ENCODE measurements around the gene DOCK6. TPM values are rescaled to one million over a fixed set of nuclear protein-coding genes. Genes with fewer than 3 reads are reported as not detected.

Gene DOCK6, protein sequence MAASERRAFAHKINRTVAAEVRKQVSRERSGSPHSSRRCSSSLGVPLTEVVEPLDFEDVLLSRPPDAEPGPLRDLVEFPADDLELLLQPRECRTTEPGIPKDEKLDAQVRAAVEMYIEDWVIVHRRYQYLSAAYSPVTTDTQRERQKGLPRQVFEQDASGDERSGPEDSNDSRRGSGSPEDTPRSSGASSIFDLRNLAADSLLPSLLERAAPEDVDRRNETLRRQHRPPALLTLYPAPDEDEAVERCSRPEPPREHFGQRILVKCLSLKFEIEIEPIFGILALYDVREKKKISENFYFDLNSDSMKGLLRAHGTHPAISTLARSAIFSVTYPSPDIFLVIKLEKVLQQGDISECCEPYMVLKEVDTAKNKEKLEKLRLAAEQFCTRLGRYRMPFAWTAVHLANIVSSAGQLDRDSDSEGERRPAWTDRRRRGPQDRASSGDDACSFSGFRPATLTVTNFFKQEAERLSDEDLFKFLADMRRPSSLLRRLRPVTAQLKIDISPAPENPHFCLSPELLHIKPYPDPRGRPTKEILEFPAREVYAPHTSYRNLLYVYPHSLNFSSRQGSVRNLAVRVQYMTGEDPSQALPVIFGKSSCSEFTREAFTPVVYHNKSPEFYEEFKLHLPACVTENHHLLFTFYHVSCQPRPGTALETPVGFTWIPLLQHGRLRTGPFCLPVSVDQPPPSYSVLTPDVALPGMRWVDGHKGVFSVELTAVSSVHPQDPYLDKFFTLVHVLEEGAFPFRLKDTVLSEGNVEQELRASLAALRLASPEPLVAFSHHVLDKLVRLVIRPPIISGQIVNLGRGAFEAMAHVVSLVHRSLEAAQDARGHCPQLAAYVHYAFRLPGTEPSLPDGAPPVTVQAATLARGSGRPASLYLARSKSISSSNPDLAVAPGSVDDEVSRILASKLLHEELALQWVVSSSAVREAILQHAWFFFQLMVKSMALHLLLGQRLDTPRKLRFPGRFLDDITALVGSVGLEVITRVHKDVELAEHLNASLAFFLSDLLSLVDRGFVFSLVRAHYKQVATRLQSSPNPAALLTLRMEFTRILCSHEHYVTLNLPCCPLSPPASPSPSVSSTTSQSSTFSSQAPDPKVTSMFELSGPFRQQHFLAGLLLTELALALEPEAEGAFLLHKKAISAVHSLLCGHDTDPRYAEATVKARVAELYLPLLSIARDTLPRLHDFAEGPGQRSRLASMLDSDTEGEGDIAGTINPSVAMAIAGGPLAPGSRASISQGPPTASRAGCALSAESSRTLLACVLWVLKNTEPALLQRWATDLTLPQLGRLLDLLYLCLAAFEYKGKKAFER (N-terminal part only)
- 57.9 and 59.4 TPM in 2 replicates for total RNA-seq (2021)
- long read RNA-seq, partial matches to known transcripts: 18 of 27 reads
- long read RNA-seq, other reads (novel, unspliced or antisense): 9 of 27 reads

DNA sequence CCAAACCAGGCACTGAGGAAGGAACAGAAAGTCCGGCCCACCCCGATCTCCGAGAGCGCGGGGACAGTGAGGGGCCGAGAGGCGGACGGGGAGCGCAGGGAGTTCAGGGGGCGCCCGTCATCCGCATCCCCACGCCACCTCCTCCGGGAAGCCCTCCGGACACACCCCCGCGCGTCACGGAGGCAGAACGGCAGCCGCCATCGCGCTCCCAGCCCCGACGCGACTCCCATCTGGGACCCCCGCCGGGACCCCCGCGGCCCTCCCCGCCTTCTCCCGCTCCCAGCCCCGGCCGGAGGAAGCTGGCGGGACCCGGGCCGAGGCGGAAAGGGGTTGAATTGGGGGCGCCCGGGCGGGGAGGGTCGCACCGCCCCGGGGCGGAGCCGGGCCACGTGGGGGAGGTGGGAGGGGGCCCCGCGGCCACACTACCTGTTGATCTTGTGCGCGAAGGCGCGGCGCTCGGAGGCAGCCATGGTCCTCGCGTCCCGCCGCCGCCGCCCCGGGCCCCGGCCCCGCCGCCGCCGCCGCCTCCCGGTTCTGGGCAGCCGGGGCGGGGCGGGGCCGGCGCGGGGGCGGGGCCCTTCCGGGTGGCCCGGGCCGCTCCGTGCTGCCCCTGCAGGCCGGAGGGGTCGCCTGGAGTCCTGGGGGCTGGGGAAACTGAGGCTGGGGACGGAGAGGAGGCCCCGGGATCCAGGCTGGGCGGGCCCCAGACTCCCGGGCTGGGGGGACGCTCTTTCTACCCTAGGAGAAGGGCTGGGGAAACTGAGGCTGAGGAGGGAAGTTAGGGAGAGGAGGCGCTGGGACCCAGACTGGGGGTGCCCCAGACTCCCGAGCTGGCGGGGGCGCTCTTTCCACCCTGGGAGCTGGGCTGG, at the start of gene DOCK6:
TSS of gene DOCK6 (minus strand) at position 554 of the 869 bp plus-strand sequence. CDS start at position 470, 84 bp downstream.
- Histone ChIP-seq H2AK5ac (ENCODE audit: insufficient read length, low read length) (no peak within 1 kb of the TSS), H3K9ac (ENCODE audit: extremely low read depth, insufficient read length, low read length) (peak within 1 kb of the TSS; percentile 67), H2BK15ac (ENCODE audit: low read depth, low read length) (no peak within 1 kb of the TSS; the same call in 1 of the 2 replicates), H3K79me2 (ENCODE audit: insufficient read depth, low read length) (peaks cover 2% of the 10 kb centered on the region; the same call in 1 of the 2 replicates), H3K4ac (ENCODE audit: low read depth, low read length) (no peak within 1 kb of the TSS), H3K14ac (ENCODE audit: insufficient read depth, low read length) (peak within 1 kb of the TSS; percentile 85), H3K23me2 (ENCODE audit: insufficient read length, low read depth, low read length, poor library complexity, severe bottlenecking) (peaks cover 9% of the 10 kb centered on the region), H2BK5ac (ENCODE audit: insufficient read length, low read length) (no peak within 1 kb of the TSS), H2BK12ac (ENCODE audit: insufficient read length, low read depth, low read length) (no peak within 1 kb of the TSS), H3K79me1 (ENCODE audit: insufficient read depth, low read depth, low read length, poor library complexity, severe bottlenecking) (no peaks in the 10 kb centered on the region), H3K23ac (ENCODE audit: insufficient read length, low read depth, low read length) (no peak within 1 kb of the TSS), H2BK120ac (ENCODE audit: low read depth, low read length, poor library complexity, severe bottlenecking) (no peak within 1 kb of the TSS), H3K27ac (ENCODE audit: insufficient read length, low read depth, low read length) (no peak within 1 kb of the TSS), H3K18ac (ENCODE audit: insufficient read length, low read depth, low read length) (peak within 1 kb of the TSS; percentile 81), H3K4me2 (ENCODE audit: insufficient read depth, insufficient read length, low read length) (peak within 1 kb of the TSS; percentile 52), H3K4me1 (ENCODE audit: insufficient read depth, low read length) (no peaks in the 10 kb centered on the region), H3T11ph (ENCODE audit: low read length) (no peak within 1 kb of the TSS), H4K20me1 (ENCODE audit: control insufficient read depth, insufficient read depth, insufficient read length) (no peaks in the 10 kb centered on the region), H2BK20ac (ENCODE audit: low read depth, low read length, poor library complexity, severe bottlenecking) (no peak within 1 kb of the TSS), H3K56ac (ENCODE audit: insufficient read length, low read depth, low read length) (no peak within 1 kb of the TSS), H4K8ac (replicated peaks; ENCODE audit: insufficient read length, low read depth, low read length) (no peak within 1 kb of the TSS), H4K91ac (ENCODE audit: insufficient read length, low read depth, low read length) (no peak within 1 kb of the TSS), H2AFZ (ENCODE audit: low read length) (no peak within 1 kb of the TSS), H3K9me3 (ENCODE audit: control insufficient read depth, low read depth, low read length) (no peaks in the 10 kb centered on the region), H3K27me3 (ENCODE audit: insufficient read depth, low read length) (no peaks in the 10 kb centered on the region), H4K5ac (ENCODE audit: insufficient read length, low read depth, low read length) (no peak within 1 kb of the TSS)
- TF ChIP-seq, protein P1, sequence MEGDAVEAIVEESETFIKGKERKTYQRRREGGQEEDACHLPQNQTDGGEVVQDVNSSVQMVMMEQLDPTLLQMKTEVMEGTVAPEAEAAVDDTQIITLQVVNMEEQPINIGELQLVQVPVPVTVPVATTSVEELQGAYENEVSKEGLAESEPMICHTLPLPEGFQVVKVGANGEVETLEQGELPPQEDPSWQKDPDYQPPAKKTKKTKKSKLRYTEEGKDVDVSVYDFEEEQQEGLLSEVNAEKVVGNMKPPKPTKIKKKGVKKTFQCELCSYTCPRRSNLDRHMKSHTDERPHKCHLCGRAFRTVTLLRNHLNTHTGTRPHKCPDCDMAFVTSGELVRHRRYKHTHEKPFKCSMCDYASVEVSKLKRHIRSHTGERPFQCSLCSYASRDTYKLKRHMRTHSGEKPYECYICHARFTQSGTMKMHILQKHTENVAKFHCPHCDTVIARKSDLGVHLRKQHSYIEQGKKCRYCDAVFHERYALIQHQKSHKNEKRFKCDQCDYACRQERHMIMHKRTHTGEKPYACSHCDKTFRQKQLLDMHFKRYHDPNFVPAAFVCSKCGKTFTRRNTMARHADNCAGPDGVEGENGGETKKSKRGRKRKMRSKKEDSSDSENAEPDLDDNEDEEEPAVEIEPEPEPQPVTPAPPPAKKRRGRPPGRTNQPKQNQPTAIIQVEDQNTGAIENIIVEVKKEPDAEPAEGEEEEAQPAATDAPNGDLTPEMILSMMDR (conservative IDR thresholded peaks at IDR 0.05): peak; percentile 58; the same call in 2 of the 3 replicates
- peak; percentile 45 for DNase-seq
- Mint-ChIP-seq H3K4me1 (peaks cover 12 to 26% of the 10 kb centered on the region in 2 experiments), H3K27ac (peak within 1 kb of the TSS in 1 of 3 experiments; percentile 79; a peak in 1 of 7 replicates), H3K4me3 (peak within 1 kb of the TSS; percentile 76 to 85), H3K36me3 (ENCODE audit: insufficient read depth in 1 of 3, low read depth in 3 of 3) (no peaks in the 10 kb centered on the region; a peak in 1 of 7 replicates), H3K27me3 (ENCODE audit: low read depth) (no peaks in the 10 kb centered on the region), H3K9me3 (no peaks in the 10 kb centered on the region)
- WGBS (ENCODE audit: extremely low coverage, insufficient read length, low lambda C conversion rate): no CpG with 5 or more reads among the region's 91 CpGs

Measured in H9 (cell line).